Central memory CD4-positive, alpha-beta T cell (primary cell): ENCODE data around the gene XCL2.
A peak's percentile ranks its signal among the peaks of the same experiment; 100 is the strongest.
"Not testable (repeated sequence)": the region's sequence is repeated elsewhere in the genome, so short reads cannot be mapped to it uniquely, and the experiment has no call there.

ENCODE experiments used
- DNase-seq: peaks from one replicate; pipeline ENCODE4 v3.0.0; 2022

XCL2 gene

DNA sequence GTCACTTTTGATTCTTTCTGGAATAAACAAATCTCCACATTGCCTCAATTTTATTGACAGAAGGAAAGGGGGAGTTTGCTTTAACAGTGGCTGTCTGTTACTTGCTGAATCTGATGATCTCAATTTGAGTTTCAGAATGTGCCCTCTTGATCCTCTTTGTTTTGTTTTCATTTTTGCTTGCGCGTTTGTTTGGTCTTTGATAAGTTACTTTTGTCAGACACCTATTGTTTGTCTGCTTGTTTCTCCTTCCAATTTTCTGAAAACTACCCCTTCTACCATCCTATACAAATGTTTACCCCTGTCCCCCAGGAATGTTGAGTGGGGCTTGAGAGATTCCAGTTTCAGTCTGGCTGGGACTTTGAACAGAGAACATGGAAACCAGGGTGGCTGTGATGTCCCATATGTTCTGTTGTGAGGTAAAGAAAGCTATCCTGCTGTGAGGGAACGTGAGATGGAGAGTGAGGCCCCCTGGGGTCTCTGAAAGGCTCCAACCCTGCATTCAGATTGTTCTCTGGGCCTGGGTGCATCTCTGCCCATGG lies 11.8 kb upstream of the XCL2 start:
- no peak for DNase-seq

DNA sequence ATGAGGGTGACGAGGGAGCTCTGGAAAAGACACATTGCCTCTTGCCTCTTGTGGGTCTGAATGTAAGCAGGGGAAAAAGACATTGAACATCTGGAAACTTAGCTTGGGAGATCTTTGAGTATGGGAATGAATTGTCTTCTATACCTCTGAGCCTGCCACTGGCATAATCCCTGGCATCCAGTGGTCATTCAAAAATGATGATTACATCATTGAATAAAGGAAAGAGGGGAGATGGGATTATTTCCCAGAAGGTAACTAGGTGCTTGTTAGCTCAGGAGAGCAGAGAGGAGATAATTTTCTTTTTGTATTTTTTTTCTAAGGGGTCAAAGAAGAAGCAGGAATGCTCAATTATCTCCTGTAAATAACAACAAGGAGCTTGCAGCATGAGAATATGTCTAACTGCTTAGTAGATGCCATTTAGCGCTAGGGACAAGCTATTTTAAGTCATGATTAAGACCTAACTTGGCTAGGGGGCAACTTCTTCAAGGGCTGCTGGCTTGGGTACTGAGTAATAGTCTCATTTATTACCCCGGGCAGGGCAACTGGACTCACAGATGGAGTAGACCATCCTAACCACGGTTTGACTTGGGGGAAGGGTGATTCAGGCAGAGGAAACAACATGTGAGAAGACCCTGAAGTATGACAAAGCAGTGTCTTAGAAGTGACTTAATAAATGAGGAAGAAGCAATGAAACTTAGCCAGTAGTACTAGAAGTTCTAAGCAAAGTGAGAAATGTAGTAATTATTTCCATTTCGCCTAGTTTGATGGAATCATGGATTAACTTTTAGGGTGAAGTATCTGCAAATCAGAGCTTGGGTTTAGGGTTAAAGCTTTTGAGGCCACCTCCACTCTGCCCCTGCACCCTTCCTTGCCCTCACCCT lies 11.0 kb upstream of the XCL2 start:
- DNase-seq, result no peak

DNA sequence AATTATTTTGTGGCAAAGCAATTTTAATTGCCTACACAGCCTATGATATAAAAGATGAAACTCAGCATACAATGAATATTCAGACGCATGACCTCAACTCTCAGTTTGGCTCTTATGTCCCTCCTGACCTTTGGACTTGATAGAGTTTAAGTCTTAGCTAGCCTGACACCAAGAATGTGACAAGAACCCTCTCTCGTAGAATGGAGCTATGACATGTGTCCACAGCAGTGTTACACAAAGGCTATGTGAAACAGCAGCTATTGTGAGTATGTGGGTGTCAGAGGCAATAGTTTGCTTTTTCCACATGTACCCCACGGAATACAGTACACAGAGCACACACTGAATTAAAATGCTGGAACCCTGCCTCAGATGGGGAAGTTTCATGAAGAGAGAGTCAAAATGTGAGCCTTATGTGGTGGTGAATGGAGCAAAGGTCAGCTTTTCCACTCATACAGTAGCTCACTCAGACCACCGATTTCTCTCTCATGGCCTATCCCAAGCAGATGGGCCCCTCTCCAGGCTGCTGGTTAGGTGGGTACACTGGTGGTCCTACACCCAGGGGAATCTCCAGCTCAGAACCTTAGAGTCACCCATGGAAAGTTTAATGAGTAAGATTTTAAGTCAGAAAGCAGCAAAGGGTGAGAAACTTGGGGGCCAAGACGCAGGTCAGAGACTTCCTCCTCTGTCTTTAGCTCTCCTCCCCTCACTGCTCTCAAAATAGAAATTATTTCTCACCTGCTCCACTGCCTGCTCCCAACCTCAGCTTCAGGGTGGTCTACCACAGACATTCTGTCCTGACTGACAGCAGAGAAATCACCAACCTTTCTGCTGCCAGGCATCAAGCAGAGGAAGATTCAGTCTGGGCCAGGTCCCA lies 10.1 kb upstream of the XCL2 start:
- no peak for DNase-seq

DNA sequence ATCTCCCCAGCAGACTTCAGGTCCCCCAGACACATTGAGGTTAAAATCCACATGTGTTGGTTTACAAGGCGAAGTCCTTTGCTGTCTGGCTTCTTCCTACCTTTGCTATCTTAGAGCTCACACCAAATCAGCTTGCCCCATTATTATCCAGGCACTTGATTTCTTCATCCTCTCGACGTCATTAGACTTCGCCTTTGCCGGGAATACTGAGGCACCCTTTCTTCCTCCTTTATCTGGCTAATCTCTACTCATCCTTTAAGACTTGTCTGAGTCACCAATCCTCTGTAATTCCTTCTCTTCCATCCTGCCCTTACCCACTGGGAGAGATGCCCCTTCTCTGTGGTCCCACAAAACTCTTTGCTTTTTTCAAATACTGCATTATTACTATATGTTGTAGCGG lies 9.2 kb upstream of the XCL2 start:
- DNase-seq, result no peak

DNA sequence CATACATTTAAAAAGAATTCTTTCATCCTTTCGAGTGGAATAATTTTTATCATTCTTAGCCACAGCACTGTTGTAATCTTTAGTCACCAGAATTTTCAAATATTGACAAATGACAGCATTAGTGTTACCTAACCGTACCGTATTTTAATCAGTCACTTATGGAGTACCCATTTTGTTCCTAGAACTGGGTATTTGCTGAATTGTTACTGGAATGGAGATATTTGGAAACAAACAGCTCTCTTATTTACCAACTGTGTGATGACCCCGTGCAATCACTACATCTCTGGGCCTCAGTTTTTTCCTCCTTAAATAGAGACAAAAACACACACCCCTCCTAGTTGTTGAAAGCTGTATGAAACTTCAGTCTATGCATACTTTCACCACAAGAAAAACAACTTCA lies 7.9 kb upstream of the XCL2 start:
- DNase-seq, result no peak

DNA sequence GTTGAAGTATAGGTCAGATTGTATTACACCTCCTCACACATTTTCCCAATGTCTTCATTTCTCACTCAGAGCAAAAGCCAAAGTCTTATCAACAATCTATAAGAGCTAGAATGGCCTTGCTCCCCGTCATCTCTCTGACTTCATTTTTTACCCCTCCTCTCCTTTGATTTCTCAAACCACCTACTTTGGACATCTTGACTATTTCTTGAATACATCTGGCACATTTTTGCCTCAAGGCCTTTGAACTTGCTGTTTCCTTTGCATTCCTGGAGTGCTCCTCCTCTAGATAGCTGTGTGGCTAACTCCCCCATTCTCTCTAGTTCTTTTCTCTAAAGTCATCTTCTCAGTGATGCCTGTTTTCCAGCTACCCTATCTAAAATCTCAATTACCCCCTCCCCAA lies 7.2 kb upstream of the XCL2 start:
- DNase-seq, result no peak

DNA sequence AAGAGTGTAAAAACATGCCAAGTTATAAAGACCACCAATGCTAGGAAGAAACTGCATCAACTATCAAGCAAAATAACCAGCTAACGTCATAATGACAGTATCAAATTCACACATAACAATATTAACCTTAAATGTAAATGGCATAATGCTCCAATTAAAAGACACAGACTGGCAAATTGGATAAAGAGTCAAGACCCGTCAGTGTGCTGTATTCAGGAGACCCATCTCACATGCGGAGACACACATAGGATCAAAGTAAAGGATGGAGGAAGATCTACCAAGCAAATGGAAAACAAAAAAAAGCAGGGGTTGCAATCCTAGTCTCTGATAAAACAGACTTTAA lies 2.7 kb upstream of the XCL2 start:
- DNase-seq, result not testable (repeated sequence)

DNA sequence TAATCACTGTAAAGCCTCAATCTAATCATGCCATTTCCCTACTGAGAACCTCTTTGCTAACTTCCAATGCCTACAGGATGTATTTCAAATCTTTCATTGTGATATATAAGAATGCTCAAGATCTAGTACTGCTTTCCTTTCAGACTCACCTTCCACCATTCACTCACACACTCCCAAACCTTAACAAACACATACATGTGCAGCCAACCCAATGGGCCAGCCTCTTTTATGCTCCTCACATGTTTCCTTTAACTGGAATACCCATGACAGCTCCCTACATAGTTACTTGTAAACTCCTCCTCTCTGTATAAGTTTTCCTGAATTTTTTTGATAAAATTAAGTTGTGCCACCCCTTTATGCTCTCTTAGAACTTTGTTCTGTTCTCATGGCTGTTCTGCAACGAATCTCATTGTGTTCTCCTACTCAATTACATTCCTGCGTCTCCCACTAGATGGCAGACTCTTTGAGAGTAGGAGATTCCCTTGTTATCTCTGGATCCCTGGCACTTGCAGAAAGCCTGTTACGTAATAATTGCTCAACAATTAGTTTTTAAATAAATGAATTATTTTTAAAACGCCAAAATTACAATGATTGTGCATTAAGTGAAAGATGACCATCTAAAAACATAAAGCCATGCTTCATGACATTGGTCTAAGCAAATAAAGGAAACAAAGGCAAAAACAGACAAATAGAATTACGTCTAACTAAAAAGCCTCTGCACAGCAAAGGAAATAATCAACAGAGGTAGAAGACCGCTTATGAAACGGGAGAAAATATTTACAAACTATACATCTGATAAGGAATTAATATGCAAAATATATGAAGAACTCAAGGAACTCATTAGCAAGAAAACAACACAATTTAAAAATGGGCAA lies 2.1 kb upstream of the XCL2 start:
- not testable (repeated sequence) for DNase-seq

DNA sequence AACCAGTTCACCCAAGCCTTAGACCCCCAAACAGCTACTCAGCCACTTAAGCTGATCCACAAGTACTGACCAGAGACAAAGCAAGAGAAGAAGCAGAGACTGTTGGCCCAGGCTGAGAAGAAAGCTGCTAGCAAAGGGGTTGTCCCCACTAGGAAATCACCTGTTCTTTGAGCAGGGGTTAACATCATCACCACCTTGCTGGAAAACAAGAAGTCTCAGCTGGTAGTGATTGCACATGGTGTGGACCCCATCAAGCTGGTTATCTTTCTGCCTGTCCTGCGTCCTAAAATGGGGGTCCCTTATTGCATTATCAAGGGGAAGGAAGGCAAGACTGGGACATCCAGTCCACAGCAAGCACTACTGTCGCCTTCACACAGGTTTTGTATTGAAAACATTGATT lies 819 bp downstream of the XCL2 start:
- not testable (repeated sequence) for DNase-seq

DNA sequence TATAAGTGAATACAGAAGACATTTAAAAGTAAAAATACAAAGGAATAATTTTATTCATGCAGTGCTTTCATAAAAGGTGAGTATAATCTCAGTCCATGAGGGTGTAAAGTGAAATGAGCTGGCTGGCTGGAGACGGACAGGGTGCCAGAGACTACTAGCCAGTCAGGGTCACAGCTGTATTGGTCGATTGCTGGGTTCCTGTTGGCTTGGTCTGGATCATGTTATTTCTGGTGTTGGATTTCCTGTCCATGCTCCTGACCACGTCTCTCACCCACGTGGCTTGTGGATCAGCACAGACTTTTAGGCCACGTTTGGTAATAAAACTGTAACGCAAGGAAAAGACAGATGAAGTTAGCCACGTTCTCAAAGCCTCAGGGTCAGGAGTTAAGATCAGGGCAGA lies 3.0 kb downstream of the XCL2 start:
- not testable (repeated sequence) for DNase-seq

DNA sequence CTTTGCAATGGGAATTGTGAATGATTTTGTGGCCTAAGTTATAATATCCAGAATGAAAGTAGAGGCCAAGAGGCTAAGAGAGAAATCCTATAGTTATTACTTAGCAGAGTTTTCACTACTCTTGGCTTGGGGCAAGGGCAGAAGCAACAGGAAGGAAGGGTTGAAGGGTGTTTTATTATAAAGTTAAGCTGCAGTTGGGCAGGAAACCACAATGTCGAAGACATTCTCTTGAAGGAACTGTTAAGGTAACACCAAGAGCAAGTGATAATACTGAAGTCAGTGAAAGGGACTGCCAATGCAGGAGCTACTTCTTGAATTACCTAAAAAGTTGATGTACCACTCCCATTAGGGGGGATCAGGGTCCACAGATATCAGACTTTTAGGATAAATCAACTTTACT lies 8.3 kb downstream of the XCL2 start:
- peak; percentile 55 for DNase-seq

DNA sequence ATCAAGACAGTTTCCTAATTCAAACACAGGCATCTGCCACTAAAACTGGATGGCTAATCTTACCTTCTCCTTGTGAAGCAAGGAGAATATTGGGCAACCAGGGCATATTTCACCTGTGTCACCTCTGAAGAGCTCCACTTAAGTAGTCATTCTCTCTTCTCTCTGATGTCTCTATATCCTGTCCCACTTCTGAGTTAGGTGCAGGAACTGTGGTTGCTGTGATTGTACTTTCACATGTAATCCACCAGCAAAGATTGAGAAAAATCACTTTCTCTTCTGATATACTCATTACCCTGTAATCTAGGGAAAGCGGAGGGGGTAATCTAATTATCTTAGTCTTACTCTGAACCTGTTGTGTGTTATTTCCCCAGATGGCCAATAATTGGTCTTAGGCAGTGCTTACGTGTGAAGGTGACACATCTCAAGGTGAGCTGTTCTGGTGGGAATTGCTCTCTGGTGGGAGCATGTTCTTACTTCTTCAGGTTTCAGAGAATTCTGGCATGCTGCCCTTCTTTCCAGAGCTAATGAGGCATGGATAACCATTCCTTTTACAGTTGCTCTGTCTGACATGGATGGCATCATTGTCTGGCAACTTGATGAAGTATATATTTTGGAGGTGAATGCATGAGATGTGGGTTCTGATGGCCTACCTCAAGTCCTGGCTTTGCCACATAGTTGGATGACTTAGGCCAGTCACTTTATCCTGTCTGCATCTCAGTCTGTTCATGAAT lies 12.0 kb downstream of the XCL2 start:
- DNase-seq, result peak; percentile 60

DNA sequence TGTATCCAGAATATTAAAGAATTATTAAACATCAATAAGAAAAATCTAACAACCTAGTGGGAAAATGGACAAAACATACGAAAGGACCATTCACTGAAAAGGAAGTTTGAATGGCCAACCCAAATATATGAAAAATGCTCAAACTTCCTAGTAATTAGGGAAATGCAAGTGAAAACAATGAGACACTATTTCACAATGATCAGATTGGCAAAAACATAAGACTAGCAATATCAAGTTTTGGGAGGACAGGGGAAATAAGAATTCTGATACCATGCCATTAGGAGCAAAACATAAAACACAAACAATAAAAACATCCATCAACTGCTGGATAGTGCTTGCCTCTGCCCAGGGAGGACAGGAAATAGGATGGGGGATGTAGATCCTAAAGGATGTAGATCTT lies 14.3 kb downstream of the XCL2 start:
- no peak for DNase-seq

DNA sequence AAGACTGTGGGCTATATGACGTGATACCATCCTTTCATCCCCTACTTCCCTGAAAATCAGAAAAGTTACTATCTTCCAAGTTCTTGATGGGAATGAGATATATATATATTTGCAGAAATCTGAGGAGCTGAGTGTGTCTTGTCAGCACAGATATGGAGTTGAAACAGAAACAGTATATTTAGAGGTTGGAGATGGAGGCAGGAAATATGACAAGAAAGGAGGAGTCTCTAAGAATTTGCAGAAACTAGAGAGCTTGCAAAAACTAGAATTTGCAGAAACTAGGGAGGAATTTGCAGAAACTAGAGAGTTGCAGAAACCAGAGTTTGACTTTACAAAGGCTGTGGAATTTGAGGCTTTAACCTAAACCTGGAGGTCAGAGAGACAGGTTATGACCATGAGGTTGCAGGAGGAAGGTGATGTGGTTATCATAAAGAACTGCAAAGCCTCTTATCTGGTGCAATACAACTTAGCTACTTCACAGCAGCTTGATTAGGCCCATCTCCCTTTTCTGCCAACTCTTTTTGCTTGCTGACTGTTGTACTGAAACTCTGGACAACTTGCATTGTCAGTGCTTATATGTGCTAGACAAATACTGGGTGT lies 22.3 kb downstream of the XCL2 start:
- DNase-seq, result no peak

DNA sequence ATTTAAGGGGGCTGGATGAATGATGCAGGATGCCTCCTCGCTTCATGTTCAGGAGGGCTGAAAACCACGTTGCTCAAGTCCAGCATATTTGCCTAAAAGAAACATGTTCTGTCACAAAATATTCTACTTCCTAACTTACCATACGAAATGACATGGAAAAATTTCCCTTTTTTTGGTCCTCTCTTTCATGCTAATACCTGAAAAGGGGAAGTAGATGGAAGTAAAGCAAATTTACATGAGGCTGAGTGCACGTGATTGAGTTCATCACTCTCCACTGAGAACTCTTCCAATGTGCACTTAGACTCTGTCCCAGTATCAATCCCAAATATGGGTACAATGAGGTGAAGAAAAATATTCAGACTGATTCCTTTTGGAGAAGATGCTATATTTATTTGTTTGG lies 23.0 kb downstream of the XCL2 start:
- no peak for DNase-seq

DNA sequence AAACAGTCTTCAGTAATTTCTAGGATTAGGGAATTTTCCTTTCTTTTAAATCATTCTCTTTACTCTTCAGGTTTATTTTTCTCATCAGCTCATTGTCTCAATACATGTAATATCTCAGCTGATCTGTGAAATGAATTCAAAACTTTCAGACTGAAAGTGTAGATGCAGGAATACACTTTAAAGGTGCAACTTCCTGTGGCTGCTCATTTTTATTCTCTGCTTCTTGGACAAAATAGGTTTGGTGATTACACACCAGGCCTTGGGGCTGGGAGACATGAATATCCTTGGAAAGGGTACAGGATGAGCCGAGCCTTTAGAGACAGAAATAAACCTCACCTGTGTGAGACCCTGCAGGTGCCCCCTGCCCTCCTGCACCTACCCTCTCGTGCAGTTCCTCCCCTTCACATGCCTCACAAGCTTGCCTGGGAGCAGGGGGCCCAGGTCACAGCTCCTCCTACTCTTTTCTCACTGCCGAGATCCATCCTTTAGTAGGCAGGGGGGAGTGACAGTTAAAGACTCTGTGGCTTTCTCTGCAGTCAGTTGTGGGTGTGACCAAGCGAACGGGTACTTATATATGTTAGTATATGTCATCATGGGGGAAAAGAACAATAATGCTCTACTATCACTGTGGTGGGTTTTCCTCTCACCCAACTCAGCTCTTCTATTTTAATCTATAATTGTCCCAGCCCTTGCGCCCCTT lies 23.6 kb downstream of the XCL2 start:
- DNase-seq, result no peak

DNA sequence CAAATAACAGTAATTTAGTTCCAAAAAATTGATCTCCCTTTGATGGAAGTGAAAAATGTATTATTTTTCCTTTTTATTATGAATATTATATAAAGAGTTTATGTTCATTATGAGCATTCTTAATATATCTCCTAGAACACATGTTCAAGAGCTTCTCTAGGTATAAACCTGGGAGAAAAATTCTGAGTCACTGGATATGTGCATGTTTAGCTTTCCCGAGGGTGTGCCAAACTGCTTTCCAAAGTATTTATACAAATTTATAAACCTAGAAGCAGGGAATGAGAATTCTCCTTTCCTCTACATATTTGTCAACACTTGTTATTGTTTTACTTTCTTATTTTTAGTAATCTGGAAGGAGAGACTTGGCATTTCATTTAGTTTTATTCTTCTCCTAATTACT lies 25.0 kb downstream of the XCL2 start:
- DNase-seq, result no peak

DNA sequence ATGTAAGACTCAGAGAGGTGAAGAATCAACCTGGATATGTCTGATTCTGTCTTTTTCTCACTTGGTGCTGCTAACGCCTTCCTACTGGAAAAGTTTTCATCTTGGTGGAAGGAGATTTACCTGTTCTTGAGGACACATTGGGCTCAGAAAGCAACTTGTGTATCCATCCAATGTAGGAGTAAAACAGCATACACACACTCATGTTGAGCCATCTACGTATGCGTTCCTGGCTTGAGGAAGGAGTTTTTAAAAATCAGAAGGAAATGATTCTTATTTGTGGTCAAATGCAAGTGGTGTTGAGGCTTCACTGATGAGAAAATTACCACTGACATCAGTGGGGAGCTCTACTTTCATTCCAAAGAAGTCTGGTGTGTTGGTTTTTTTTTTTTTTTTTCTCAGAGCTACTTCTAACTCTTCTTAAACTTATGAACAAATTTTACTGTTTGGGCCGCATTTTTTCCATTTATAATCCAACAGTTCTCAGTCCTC lies 25.6 kb downstream of the XCL2 start:
- no peak for DNase-seq

DNA sequence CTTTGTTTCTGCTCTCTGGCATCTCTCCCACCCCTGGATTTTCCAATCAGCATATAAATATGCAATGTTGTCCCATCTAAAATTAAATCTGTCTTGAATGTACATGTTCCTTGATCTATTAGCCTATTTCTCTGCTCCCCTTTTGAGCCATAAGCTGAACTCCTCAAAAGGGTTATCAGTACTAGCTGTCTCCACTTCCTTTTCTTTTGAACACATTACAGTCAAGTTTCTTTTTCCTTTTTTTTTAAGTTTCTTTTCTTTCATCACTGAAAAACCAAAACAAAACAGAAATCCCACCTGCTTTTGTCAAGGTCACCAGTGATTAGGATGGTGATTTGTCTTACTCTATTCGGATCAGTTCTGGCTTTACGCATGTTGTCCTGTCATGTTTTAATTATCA lies 29.3 kb downstream of the XCL2 start:
- DNase-seq, result no peak

DNA sequence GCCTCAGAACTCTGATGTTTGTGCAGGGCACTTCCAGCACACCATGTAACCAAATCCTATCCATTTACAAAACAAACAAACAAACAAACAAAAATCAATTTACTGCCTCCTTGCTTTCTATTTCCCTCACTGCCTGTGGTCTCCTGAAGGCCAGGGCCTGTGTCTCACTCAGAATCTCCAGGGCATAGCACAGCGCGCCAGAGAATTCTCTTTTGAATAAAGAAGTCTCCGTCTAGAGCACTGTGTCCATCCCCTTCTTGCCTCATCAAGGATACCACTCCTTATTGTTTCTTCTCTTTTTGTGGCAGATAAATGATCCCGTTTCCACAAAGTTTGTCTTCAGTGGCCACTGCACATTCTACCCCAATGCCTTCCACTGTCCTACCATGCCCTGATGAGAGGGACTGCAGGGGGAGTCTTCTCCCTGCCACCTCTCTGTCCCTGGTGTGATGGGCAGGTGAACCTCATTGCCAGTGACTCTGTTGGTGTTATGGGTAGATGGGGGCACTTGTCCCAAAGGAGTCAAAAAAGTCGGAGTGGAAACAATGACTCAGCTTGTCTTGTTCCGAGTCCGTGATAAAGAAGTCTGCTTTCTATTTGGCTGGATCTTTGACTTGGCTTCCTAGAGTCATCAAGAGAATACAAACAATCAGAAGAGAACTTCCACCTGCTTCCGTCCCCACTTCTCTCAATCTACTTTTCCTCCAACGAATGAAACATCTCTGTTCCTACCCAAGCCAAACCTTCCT lies 30.0 kb downstream of the XCL2 start:
- no peak for DNase-seq
